Stomach (tissue), 4 donors: ENCODE data around the gene ZNF831.

Experiments
- CTCF ChIP-seq, 7 experiments: fragments of 450-650 bp in 4 of 7; fragments of 200-600 bp in 3 of 7; sonication (generic) in 3 of 7; IDR thresholded peaks; one replicate each; pipeline ENCODE4 v1.5.1; 2016 to 2019; ENCODE audit warnings: antibody characterized with exemption in 7 of 7, control low read depth in 2 of 7, mild to moderate bottlenecking in 1 of 7
- EP300 ChIP-seq: sonication (generic); formaldehyde crosslinking; IDR thresholded peaks from one replicate; pipeline ENCODE4 v1.6.1; 2017; ENCODE audit warnings: antibody characterized with exemption
- POLR2A ChIP-seq, 4 donors: fragments of 450-650 bp; IDR thresholded peaks; one replicate each; pipeline ENCODE4 v1.6.1; 2016; ENCODE audit warnings: antibody characterized with exemption in 4 of 4, control low read depth in 2 of 4, mild to moderate bottlenecking in 1 of 4, moderate library complexity in 1 of 4
- POLR2AphosphoS5 ChIP-seq, 3 donors: sonication (generic); formaldehyde crosslinking; IDR thresholded peaks; one replicate each; pipeline ENCODE4 v1.6.1; 2016; ENCODE audit warnings: antibody characterized with exemption in 3 of 3

GRCh38 chr20:59152559-59153354 lies 10.9 kb upstream of the ZNF831 start:
- TF ChIP-seq CTCF (IDR thresholded peaks at IDR 0.05) (no peak), POLR2AphosphoS5 (IDR thresholded peaks at IDR 0.05) (no peak), POLR2A (IDR thresholded peaks at IDR 0.05) (no peak), EP300 (no peak)
